Suprapubic skin (tissue), 4 donors: ENCODE results near the gene DDHD1. TPM values are rescaled to one million over a fixed set of nuclear protein-coding genes. Genes with fewer than 3 reads are reported as not detected.
"Not testable (repeated sequence)": the region's sequence is repeated elsewhere in the genome, so short reads cannot be mapped to it uniquely, and the experiment has no call there.

Experiments
- DNase-seq, 2 donors: peaks; one replicate each; pipeline ENCODE4 v3.0.0-alpha.2; 2019; ENCODE audit warnings: low spot score in 2 of 2
- H3K27ac ChIP-seq: fragments of 200-600 bp; sonication (generic); one replicate; pipeline ENCODE4 v1.5.1; 2019
- H3K27me3 ChIP-seq: fragments of 200-600 bp; sonication (generic); one replicate; pipeline ENCODE4 v1.5.1; 2019
- H3K36me3 ChIP-seq: fragments of 200-600 bp; sonication (generic); one replicate; pipeline ENCODE4 v1.5.1; 2019
- H3K4me1 ChIP-seq: fragments of 200-600 bp; sonication (generic); one replicate; pipeline ENCODE4 v1.5.1; 2019
- H3K4me3 ChIP-seq: fragments of 200-600 bp; sonication (generic); one replicate; pipeline ENCODE4 v1.5.1; 2019; ENCODE audit warnings: mild to moderate bottlenecking
- H3K9me3 ChIP-seq: fragments of 200-600 bp; sonication (generic); one replicate; pipeline ENCODE4 v1.5.1; 2019
- CTCF ChIP-seq, 2 donors: fragments of 200-600 bp in 1 of 2; fragments of 450-650 bp in 1 of 2; sonication (generic) in 1 of 2; IDR thresholded peaks; one replicate each; pipeline ENCODE4 v1.5.1; 2016 to 2019; ENCODE audit warnings: antibody characterized with exemption in 2 of 2, mild to moderate bottlenecking in 1 of 2, moderate library complexity in 1 of 2
- EP300 ChIP-seq: sonication (generic); formaldehyde crosslinking; IDR thresholded peaks from one replicate; pipeline ENCODE4 v1.6.1; 2017; ENCODE audit warnings: antibody characterized with exemption
- POLR2A ChIP-seq, 2 donors: fragments of 450-650 bp; IDR thresholded peaks; one replicate each; pipeline ENCODE4 v1.6.1; 2017; ENCODE audit warnings: antibody characterized with exemption in 2 of 2, mild to moderate bottlenecking in 2 of 2, moderate library complexity in 2 of 2
- POLR2AphosphoS5 ChIP-seq, 3 donors: sonication (generic); formaldehyde crosslinking; IDR thresholded peaks; one replicate each; pipeline ENCODE4 v1.6.1; 2017; ENCODE audit warnings: antibody characterized with exemption in 3 of 3
- WGBS: methylation state at CpG from one replicate; pipeline ENCODE4 v1.1.5; 2018; 5-methylcytosine and 5-hydroxymethylcytosine counted together
- total RNA-seq, 4 donors: library from RNA; depleted of rRNA; stranded (reverse); fragments of >200 nt; gene quantifications; one replicate each; pipeline ENCODE4 v1.1.0, GENCODE V29; 2016

The DDHD1 gene
- total RNA-seq, 4 donors from 2014 or later, result 10.1 to 25.3 (median 14.7) TPM

GRCh38 chr14:53127151-53127550 lies 26.0 kb downstream of the DDHD1 start:
- TF ChIP-seq POLR2A (IDR thresholded peaks at IDR 0.05) (no peak), POLR2AphosphoS5 (IDR thresholded peaks at IDR 0.05) (no peak), EP300 (no peak), CTCF (IDR thresholded peaks at IDR 0.05) (no peak)
- no peak for DNase-seq
- Histone ChIP-seq H3K27me3 (no peaks in the 10 kb centered on the region), H3K27ac (no peak overlapping the region), H3K4me1 (peaks cover 8% of the 10 kb centered on the region), H3K36me3 (no peaks in the 10 kb centered on the region), H3K4me3 (no peak overlapping the region), H3K9me3 (no peaks in the 10 kb centered on the region)
- 31% methylated on average over 1 of the region's 1 CpG for WGBS

- Histone ChIP-seq H3K4me3 (no peak overlapping the region), H3K4me1 (peaks cover 8% of the 10 kb centered on the region), H3K9me3 (no peaks in the 10 kb centered on the region), H3K27me3 (no peaks in the 10 kb centered on the region), H3K27ac (no peak overlapping the region), H3K36me3 (no peaks in the 10 kb centered on the region)
- WGBS, result 34% methylated on average over 6 of the region's 6 CpGs
- DNase-seq, result no peak
- TF ChIP-seq POLR2A (IDR thresholded peaks at IDR 0.05) (no peak), POLR2AphosphoS5 (IDR thresholded peaks at IDR 0.05) (no peak), CTCF (IDR thresholded peaks at IDR 0.05) (no peak)
Measured at GRCh38 chr14:53126731-53127130, 26.4 kb downstream of the DDHD1 start.

- Histone ChIP-seq H3K4me3 (no peak overlapping the region), H3K36me3 (no peaks in the 10 kb centered on the region), H3K27ac (no peak overlapping the region), H3K9me3 (no peaks in the 10 kb centered on the region), H3K27me3 (no peaks in the 10 kb centered on the region), H3K4me1 (peaks cover 4% of the 10 kb centered on the region)
- no peak for TF ChIP-seq POLR2AphosphoS5 (IDR thresholded peaks at IDR 0.05)
- no peak for TF ChIP-seq CTCF (IDR thresholded peaks at IDR 0.05)
- no peak for TF ChIP-seq POLR2A (IDR thresholded peaks at IDR 0.05)
- no peak for TF ChIP-seq EP300
- WGBS, result 41% methylated on average over 3 of the region's 3 CpGs
- no peak for DNase-seq
Measured at GRCh38 chr14:53124786-53125185, 28.3 kb downstream of the DDHD1 start.

- H3K27me3 ChIP-seq, DNase-seq, H3K4me3 ChIP-seq, H3K9me3 ChIP-seq, H3K27ac ChIP-seq, H3K36me3 ChIP-seq, H3K4me1 ChIP-seq: not testable (repeated sequence)
- WGBS, result 93% methylated on average over 2 of the region's 2 CpGs
Measured at GRCh38 chr14:53121419-53121818, 31.7 kb downstream of the DDHD1 start.

GRCh38 chr14:53117479-53117878 lies 35.6 kb downstream of the DDHD1 start:
- 100% methylated on average over 1 of the region's 4 CpGs for WGBS
- H3K27me3 ChIP-seq, DNase-seq, H3K27ac ChIP-seq, H3K4me1 ChIP-seq, H3K4me3 ChIP-seq, H3K9me3 ChIP-seq, H3K36me3 ChIP-seq: not testable (repeated sequence)

GRCh38 chr14:53113989-53114388 lies 39.1 kb downstream of the DDHD1 start:
- Histone ChIP-seq H3K27me3 (no peaks in the 10 kb centered on the region), H3K27ac (no peak overlapping the region), H3K4me3 (no peak overlapping the region), H3K36me3 (no peaks in the 10 kb centered on the region), H3K4me1 (no peaks in the 10 kb centered on the region), H3K9me3 (no peaks in the 10 kb centered on the region)
- 100% methylated on average over 2 of the region's 10 CpGs for WGBS
- no peak for TF ChIP-seq POLR2AphosphoS5 (IDR thresholded peaks at IDR 0.05)
- no peak for TF ChIP-seq CTCF (IDR thresholded peaks at IDR 0.05)
- TF ChIP-seq POLR2A (IDR thresholded peaks at IDR 0.05), result no peak
- no peak for TF ChIP-seq EP300
- DNase-seq, result no peak
